Measurements from ENCODE around the gene WNT5A.

WNT5A gene

DNA sequence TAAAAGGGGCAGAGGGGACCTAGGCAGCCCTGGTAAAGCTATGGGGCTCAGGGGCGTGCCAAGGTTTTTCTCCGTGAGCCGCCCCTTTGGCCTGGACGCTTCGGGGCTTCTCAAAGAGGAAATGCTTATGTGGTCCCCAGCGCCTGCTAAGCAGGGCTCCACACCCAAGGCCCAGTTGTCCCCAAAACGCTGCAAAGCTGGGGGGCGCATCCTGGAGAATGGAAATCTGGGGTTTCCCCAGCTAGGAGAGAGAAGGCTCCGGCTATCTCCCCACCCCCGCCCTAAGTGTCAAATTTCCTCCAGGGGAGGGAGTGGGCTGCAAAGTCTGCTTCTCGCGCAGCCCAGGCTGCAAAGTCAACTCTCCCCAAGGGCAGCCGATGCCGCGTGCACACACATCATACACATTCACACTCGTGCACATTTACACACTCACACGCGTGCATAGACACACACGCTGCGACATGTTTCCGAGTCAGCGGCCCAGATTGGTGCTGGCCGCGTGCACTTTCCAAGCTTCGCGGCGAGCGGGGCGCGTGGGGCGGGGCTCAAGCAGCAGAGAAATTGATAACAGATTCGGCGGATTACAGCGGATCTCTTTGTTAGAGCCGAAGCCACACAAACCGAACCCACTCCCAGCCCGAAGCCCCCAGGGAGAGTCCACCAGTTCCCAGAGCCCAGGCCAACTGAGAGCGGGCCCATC is 4.5 kb downstream of the WNT5A start:
- no peak overlapping the region for H3K4me3 ChIP-seq (ENCODE audit: low read depth, low read length)
- TF ChIP-seq, protein P1, sequence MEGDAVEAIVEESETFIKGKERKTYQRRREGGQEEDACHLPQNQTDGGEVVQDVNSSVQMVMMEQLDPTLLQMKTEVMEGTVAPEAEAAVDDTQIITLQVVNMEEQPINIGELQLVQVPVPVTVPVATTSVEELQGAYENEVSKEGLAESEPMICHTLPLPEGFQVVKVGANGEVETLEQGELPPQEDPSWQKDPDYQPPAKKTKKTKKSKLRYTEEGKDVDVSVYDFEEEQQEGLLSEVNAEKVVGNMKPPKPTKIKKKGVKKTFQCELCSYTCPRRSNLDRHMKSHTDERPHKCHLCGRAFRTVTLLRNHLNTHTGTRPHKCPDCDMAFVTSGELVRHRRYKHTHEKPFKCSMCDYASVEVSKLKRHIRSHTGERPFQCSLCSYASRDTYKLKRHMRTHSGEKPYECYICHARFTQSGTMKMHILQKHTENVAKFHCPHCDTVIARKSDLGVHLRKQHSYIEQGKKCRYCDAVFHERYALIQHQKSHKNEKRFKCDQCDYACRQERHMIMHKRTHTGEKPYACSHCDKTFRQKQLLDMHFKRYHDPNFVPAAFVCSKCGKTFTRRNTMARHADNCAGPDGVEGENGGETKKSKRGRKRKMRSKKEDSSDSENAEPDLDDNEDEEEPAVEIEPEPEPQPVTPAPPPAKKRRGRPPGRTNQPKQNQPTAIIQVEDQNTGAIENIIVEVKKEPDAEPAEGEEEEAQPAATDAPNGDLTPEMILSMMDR (IDR thresholded peaks at IDR 0.05; ENCODE audit: control insufficient read depth, extremely low read depth, insufficient read depth), result no peak
- DNase-seq (ENCODE audit: low read depth), result no peak

DNA sequence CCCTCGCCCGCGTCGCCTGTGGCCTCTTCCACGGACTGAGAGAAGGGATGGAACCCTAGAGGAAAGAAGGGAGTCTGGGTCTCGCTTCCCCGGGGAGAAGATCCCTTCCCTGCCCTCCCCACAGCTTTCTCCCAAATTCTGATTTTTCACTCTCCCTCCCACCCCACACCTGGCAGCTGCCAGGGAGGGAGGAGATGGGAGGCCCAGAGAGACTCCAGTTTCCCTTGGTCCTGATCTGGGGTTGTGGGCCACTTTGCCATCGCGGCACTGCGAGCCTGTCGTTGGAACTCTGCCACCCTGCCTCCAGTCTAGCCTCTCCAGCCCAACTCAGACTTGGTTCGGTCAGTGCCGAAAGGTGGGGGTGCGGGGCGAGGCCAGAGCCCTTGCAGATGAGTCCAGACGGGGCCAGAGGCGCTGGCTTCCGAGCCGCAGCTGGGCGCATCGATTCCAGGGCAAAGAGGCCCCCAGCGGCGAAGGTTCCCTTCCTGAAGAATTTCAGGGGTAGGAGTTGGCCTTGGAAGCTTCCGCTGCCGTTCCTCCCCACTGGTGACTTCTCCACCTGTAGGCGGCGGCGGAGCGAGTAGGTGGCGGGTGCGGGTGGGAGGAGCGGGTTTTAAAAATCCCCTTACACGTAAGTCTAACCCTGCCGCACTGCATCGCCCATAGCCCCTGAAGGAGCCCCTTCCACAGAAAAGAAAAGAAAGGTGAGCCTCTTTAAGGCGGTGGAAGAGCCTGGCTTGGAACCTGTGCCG is 5.2 kb downstream of the WNT5A start:
- TF ChIP-seq, protein P1 (IDR thresholded peaks at IDR 0.05; ENCODE audit: control insufficient read depth, extremely low read depth, insufficient read depth), result no peak
- no peak for DNase-seq (ENCODE audit: low read depth)
- no peak overlapping the region for H3K4me3 ChIP-seq (ENCODE audit: low read depth, low read length)

DNA sequence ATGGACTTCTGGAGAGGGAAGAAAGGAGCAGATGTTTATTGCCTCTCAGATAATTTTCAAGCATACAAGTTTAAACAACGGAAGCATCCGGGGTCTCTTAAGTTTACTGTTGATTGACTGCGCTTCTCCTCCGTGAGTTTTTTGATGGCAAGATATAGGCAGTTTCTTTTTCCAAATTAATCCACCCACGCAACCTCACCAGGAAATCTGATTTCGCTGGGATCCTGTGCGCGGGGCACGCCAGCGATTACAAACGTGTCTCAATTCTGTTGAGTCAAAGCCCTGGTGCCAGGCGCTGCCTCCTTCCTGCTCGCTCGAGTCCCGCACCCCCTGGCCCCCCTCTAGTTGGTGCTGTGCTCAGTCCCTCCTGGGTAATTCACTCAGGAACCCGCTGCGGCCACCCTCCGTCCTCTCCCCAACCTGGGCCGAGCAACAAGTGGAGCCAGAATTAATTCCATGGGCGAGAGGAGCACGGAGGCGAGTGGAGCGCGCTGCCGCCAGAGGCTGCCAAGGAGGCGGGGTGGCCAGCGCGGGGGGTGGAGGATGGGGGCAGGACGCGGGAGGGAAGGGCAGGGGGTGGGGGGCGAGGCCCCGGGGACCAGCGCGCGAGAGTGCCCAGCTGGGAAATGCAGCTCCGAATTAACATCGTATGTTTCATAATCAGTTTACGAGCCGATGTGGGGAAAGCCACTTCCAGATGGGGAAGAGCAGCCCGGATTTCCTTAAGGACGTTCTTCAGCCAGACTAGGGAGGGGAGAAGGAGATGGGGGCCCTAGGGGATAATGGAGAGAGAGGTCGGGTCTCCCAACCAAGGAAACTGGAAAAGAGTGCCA is 6.0 kb downstream of the WNT5A start:
- no peak for DNase-seq (ENCODE audit: low read depth)
- no peak overlapping the region for H3K4me3 ChIP-seq (ENCODE audit: low read depth, low read length)
- TF ChIP-seq, protein P1 (IDR thresholded peaks at IDR 0.05; ENCODE audit: control insufficient read depth, extremely low read depth, insufficient read depth), result no peak

DNA sequence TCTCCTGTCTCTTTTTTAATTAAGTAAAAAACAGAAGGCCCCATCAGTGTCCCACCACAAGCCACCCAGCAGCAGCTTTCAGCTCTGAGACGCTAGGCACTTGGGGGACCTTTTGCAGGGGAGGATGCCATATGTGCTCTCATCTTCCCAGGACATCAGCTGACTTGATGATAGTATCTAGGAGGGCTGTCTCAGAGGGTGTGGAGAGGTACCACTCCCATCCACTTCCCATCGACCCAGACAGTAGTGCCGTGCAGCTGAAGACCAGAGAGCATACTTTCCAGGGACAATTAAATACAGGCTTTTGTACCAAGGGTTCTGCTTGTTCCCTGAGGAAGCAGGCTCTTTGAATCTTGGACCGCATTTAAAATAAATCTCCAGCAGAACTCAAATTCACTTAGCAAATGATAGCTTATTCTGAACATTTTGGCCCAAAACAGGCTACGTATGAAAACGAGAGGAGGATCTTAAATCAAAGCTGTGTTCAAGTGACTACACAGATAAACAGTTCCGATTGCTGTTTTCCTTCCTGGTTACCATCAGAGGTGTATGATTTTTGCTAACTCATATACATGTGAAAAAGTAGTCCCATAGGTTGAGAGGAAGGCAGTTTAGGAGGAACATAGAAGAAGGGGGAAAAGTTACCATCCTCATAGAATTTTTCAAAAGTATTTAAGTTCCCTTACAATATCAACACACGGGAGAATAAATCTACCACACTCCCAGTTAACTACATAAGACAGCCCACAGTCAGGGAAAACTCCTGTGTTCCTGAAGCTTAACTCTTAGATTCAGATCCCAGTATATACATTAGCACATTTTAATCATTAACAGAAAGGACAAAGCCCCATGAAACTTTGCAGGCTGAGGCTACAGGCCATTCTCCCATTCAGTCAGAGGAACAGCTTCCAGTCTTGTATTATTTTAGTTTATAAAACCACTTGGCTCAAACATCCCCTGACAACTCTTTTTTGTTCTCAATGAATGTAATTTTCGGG is 9.5 kb downstream of the WNT5A start:
- TF ChIP-seq, protein P1 (IDR thresholded peaks at IDR 0.05; ENCODE audit: control insufficient read depth, extremely low read depth, insufficient read depth), result no peak
- DNase-seq (ENCODE audit: low read depth), result no peak
- no peak overlapping the region for H3K4me3 ChIP-seq (ENCODE audit: low read depth, low read length)

DNA sequence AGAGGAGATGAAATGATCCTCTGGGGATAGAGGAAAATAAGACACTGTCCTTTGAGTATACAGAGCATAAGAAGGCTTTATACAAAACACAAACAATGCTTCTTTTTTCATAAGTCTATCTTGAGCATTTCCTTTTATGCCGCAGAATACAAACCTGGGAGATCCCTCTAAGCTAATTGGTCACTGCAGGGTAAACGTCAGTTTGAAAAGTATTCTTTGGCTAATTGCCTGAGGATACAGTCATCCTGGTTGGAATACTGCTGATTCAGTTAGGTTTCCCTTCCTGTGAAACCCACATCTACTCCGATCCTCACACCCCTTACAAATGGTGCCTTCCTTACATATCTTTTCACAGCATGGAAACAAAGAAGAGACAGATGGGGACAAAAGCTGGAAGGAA is 10.6 kb downstream of the WNT5A start:
- no peak overlapping the region for H3K4me3 ChIP-seq (ENCODE audit: low read depth, low read length)
- DNase-seq (ENCODE audit: low read depth), result no peak
- TF ChIP-seq, protein P1 (IDR thresholded peaks at IDR 0.05; ENCODE audit: control insufficient read depth, extremely low read depth, insufficient read depth), result no peak

DNA sequence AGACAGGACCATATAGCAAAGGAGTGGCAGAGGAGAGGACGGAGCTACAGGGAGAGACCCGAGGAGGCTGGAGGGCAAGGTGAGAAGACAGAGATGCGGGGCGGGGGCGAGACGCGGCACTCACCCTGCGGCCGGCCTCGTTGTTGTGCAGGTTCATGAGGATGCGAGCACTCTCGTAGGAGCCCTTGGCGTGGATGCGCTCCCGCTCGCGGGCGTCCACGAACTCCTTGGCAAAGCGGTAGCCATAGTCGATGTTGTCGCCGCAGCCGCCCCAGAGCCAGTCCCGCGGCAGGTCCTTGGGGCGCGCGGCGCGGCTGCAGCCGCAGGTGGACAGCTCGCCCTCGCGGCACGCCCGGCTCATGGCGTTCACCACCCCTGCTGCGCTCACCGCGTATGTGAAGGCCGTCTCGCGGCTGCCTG is 12.9 kb downstream of the WNT5A start:
- no peak overlapping the region for H3K4me3 ChIP-seq (ENCODE audit: low read depth, low read length)
- TF ChIP-seq, protein P1 (IDR thresholded peaks at IDR 0.05; ENCODE audit: control insufficient read depth, extremely low read depth, insufficient read depth), result no peak
- DNase-seq (ENCODE audit: low read depth), result no peak
